DMS53 treated with DMSO at 0.1 percent for 48 hours (cell line): ENCODE results near the gene CHD9.

Experiments used
- DNase-seq: peaks from one replicate; lab custom pipeline; 2025; ENCODE audit not compliant: unreplicated experiment; lab: John Stamatoyannopoulos, UW

CHD9 gene

GRCh38 chr16:53191413-53191812, 136.6 kb downstream of the CHD9 start:
- no peak for DNase-seq

DNA sequence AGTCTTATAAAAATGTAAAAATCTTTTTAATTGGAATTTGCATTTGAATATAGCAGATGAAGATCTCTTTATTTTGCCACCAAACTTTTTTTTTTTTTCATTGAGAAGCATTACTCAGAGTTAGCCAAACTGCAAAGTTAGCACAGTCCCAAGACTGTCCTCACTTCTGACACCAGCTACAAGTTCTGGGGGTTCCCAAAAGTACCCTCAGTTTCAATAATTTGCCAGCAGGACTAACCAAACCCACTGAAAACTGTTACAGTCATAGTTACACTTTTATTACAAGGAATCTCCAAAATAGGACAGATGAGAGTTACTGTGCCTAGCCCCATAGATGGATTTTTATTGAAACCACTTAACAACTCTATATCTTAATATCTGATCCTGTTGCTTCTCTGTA, 144.1 kb downstream of the CHD9 start:
- no peak for DNase-seq

DNA sequence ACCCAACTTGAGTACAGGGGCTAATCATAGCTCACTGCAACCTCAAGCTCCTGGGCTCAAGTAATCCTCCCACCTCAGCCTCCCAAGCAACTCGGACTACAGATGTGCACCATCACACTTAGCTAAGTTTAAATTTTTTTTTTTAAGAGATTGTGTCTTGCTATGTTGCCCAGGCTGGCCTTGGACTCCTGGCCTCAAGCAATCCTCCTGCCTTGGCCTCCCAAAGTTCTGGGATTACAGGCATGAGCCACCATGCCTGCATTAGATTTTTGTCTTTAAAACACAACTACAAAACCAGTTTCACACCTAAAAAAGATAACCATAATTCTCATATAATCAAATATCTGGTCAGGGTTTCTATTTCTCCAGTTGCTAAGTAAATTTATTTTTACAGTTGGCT, 147.1 kb downstream of the CHD9 start:
- no peak for DNase-seq

DNA sequence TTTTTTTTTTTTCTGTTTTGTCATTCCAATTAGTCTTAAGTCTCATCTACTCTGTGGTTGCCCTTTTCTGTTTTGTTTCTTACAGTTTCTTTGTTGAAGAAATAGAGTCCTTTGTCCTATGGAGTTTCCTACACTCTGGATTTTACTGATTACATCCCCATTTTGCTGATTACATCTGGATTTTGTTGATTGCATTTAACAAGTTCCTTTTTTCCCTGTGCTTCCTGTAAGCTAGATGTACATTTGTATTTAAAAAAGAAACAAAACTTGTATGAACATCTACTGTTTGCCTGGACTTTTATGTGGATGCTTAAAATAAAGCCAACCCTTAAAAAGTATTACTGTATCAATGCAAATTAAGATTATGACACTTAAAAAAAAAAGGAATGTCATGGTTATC, 147.6 kb downstream of the CHD9 start:
- no peak for DNase-seq

GRCh38 chr16:53207810-53208752, 153.3 kb downstream of the CHD9 start:
- peak; percentile 84 for DNase-seq

DNA sequence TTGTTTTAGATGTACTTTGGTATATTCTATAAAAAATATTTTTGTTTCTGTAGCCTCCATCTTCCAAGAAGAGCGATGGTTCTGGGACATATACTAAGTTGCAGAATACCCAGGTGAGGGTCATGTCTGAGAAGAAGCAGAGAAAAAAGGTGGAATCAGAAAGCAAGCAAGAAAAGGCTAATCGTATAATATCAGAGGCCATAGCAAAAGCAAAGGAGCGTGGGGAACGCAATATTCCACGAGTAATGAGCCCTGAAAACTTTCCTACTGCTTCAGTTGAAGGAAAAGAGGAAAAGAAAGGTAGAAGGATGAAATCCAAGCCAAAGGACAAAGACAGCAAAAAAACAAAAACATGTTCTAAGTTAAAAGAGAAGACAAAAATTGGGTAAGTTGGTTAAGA, 154.6 kb downstream of the CHD9 start:
- no peak for DNase-seq

- DNase-seq: no peak
These were observed 155.1 kb downstream of the CHD9 start for GRCh38 chr16:53209877-53210276.

GRCh38 chr16:53211253-53211652, 156.5 kb downstream of the CHD9 start:
- DNase-seq: no peak

GRCh38 chr16:53212893-53213223, 158.1 kb downstream of the CHD9 start:
- DNase-seq: no peak

DNA sequence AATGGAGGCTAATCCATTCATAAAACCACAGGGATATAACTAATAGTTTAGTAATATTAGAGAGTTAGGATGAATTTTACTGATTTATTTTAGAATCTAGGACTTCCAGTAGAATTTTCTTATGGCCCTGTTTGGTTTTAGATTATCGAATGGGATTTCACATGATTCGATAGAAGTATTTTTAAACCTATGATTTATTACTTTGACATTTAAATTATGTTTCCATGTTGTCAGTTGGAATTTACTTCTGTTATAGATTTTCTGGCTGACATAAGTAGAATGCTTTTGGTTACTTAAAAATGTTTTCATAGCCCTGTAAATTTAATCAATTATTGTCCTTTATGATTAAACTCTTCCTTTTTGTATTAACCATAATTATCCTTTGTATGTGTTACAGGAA, 158.8 kb downstream of the CHD9 start:
- DNase-seq: no peak

- DNase-seq: no peak
These were observed 162.0 kb downstream of the CHD9 start for GRCh38 chr16:53216798-53217197.

- no peak for DNase-seq
These were observed 164.6 kb downstream of the CHD9 start for GRCh38 chr16:53219371-53219770.

- DNase-seq: no peak
These were observed 165.1 kb downstream of the CHD9 start for GRCh38 chr16:53219795-53220454.

- DNase-seq: no peak
These were observed 165.8 kb downstream of the CHD9 start for GRCh38 chr16:53220585-53220984.

- DNase-seq: peak; percentile 5
These were observed 170.3 kb downstream of the CHD9 start for GRCh38 chr16:53224951-53225533.

DNA sequence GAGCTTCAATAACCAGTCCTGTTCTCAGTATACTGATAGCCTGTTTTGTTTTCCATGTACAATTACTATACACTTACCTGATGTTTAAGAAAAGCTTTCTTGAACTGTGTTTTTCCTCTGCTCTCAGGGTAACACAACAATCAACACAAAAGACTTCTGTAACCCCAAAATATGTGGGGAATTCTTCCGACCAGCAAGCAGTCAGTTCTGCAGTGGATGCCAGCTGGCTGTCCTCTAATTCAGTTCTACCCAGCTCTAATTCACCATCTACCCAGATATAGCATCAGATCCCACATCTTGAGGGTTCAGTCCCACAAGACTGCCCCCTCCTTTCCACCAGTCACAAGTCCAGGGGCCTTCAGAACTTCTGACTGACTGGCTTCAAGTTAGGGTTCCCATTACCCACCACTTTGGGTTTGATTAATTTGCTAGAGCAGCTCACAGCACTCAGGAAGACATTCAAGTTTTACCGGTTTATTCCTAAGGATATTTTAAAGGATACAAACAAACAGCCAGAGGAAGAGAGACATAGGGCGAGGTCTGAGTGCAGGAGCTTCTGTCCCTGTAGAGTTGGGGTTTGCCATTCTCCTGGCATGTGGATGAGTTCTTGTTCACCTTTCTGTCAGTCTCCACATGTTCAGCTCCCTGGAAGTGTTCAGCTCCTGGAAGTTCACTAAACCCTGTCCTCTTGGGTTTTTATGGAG, 178.2 kb downstream of the CHD9 start:
- no peak for DNase-seq

DNA sequence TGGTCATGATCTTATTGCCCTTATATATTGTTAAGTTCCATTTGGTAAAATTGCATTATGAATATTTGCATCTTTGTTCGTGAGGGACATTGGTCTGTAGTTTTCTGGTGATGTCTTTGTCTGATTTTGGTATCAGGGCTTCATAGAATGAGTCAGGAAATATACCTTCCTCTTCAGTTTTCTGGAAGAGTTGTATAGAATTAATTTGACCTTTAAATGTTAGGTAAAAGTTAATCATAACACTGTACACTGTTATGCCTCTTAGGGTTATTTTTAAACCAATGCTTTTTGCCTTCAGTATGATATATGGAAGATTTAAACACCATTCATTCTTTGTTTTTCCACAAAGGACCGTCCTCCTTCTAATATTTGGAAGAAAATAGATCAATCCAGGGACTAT, 180.0 kb downstream of the CHD9 start:
- DNase-seq: no peak

- DNase-seq: no peak
These were observed 181.1 kb downstream of the CHD9 start for GRCh38 chr16:53235851-53236250.

DNA sequence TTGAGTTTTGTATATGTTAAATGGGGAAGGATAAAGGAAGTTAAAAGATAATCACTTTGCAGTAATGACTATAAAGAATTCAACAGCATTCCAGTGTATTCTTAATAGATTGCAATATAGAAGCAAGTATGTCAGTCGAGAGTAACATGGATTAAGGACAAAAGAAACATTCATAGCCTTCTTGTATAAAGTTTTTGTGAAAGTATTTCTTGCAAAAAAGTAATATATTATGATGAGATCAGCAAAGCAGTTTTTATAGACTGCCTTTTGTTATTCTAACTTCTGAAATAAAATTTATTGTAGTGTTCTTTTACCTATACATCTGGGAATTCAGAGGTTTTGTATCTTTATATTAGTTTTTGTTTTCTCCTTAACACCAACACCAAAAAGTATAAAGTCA, 194.5 kb downstream of the CHD9 start:
- no peak for DNase-seq

DNA sequence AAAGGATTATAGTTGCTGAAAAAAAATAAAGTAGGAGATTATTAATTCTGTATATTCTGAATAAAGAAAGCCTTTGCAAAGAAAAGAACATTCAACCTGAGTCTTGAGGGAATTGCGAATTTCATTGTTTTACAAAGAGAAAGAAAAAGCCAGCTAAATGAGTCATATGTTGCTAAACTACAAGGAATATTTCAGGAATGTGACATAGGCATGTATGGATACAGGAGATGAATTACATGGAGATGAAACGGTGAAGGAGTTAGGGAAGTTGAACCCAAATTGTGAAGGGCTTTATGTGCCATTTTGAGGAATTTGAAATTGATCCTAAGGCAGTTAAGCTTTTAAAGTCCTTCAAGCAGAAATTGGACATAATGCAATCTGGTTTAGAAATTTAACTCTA, 202.2 kb downstream of the CHD9 start:
- DNase-seq: no peak

DNA sequence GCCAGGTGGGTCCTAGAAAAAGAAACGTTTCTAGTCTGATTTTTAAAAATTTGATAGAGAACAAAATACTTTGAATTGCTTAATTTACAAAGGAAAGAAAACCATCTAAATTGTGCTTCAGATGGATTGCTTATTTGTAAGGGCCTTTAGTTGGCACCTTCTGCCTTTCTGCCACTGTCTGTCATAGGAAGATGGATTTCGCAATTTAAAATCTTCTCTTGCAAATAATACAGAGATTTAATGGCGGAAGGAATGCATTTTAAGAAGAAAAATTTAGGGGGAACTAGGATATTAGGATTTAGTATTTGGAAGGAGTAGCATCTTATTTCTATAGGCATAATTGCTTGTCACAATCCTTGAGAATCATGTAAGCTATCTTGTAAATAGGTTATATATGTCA, 204.0 kb downstream of the CHD9 start:
- DNase-seq: no peak

DNA sequence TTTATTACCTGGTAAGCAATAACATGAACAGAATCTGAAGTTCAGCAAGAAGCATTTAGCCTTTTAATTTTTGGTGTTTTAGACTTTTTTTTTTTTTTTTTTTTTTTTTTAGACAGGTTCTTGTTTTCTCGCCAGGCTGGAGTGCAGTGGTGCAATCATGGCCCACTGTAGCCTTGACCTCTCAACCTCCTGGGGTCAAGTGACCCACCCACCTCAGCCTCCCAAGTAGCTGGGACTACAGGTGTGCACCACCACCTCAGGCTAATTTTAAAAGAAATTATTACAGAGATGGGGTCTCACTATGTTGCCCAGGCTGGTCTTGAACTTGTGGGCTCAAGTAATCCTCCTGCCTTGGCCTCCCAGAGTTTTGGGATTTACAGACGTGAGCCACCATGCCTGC, 206.5 kb downstream of the CHD9 start:
- DNase-seq: no peak
